HG02970 (cell line): ENCODE measurements around the gene NPC2.
"Not testable (repeated sequence)": the region's sequence is repeated elsewhere in the genome, so short reads cannot be mapped to it uniquely, and the experiment has no call there.

Experiments
- ATAC-seq: cut with Tn5 transposase; IDR thresholded peaks from one replicate; pipeline ENCODE4 v1.9.1; 2021; ENCODE audit warnings: mild to moderate bottlenecking, moderate library complexity, moderate number of reproducible peaks; ENCODE audit not compliant: unreplicated experiment, low FRiP score

Gene NPC2

DNA sequence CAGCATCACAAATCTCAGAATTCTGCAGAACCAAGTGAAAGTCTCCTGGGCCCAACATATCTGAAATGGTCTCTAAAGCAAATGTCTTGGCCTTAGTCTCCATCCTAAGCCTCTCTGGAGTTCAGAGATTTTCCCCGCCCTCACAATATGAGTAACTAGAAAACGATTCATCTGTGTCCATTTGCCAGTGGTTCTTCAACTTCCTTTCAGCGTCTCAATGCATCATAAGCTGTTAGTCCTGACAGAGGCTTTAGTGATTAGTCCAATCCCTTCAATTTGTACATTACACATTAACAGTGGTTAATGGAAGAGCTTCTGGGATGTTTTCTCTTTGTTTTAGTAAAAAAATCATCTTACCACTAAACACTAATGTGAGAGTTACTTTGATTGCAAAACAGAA lies 17.4 kb downstream of the NPC2 start:
- no peak for ATAC-seq

DNA sequence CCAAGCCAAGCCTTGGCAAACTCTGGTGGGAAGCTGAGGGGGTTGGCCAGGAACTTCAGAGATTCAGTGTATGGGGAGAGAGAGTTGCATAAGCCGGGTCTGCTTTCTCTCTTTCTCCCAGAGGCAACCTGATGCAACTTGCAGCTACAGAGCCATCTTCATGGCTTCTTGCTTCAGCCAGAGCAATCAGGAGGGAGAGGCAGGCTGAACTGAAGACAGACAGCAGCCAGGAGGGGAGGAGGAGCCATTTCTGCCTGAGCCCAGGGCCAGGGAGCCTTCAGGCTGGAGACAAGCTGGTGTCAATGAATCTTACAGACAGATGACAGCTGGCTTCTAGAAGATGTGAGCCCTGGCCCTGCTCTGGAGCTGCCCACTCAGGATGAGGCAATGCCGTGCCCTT lies 18.7 kb downstream of the NPC2 start:
- ATAC-seq = no peak

DNA sequence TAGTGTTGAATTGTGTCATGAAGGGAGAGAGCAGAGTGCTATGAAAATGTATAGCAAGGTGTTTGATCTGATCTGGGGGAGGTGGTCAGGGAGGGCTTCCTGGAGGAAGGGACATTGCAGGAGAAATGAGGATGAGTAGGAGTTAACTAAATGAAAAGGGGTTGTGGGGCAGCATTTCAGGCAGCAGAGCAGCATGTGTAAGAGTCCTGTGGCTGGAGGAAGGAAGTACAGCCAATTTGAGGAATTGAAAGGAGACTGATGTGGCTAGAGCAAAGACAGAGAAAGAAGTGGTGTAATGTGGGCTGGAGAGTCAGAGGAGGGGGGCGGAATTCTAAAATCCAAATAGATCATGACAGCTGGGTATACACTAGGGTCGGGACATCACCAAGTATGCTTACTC lies 20.5 kb downstream of the NPC2 start:
- no peak for ATAC-seq

DNA sequence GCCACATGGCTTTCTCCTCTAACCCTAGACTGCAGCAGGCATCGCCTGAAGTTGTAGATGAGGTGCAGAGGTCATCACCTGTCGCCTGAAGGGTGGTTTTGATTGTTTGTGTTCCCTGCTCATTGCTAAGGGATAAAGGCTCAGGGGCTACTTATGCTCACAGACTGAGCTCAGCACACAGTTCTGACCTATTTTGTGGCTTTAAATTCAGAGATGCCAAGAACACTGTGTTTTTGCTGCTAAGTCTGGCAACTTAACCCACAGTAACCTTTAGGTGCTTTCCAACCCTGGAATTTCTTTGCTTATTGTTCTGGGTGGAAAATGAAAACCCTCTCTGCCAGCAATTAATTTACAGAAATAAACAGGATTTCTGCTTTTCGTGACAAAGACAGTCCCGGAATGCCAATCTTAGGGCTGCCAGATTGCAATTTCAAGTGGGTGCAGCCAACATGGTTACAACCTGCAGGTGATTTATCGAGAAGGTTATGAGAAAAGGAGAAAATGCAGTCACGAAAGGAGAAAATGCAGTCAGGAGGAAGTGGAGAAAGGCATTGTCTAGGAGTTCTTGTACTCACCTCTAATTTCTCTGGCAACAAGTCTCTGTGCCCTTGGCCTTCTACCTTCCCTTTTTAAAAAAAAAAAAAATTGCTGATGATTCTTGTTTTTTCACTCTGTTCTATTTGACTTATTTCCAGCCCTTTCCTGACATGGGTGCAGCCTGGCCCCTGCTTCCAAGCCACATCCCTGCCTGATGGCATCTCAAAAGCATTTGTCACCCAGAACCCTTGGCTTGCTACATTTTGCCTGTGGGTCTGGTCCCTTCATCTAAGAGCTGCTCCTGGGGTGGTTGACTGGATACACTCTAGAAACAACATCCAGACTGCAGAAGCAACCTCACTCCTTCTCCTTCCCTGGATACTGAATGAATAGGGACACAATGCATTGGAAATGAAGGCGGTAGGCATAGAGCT lies 23.3 kb downstream of the NPC2 start:
- no peak for ATAC-seq

DNA sequence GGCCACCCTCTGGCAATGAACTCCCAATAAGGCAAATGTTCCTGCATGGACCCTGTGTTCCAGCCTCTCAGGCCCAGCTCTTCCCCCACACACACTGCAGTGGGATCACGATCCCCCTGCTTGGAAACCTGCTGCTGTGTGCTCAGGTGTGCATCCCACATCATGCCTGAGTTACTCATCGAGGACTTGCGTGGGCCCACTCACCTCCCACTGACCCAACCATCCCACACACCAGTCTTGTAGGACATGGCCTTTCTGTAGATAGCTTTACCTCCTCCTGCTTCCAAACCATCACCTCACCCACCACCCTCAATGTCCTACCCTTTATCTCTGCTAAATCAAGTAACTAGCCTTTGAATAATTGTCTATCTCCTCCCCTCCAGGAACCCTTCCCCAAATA lies 24.6 kb downstream of the NPC2 start:
- no peak for ATAC-seq

DNA sequence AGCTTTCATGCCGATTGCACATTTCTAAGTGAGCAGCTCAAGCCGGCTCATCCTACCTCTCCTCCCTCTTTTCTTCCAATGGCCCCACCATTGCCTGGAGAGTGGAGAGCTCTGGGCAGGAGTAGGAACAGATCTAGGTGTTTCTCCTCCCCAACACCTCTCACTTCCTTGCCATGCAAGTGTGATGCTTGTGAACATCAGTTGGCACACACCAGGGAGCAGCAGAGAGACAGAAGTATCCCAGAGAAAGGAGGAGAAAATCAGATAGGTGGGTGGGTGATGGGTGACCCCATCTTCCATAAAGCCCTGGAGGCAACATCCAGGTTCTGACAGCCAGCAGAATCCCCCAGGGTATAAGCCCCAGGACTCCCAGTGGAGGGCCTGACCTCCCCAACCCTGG lies 27.8 kb downstream of the NPC2 start:
- no peak for ATAC-seq

DNA sequence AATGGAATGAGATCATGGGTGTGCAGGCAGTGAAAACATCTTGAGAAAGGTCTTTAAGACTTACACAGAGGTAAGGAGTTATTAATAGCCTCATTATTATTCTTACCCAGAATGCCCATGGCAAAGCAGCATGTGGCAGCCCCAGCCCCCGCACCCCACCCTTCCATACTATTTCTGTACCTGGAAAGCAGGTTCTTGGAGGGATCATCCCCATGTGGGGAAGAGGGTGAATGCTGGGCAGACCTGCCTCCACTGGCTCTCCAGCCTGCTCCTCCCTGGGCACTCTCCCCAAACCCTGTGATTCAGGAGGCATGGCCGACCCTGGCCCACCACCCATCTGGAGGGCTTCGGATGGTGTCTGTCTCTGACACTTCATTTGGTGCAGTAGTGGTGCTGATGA lies 28.3 kb downstream of the NPC2 start:
- ATAC-seq = no peak

DNA sequence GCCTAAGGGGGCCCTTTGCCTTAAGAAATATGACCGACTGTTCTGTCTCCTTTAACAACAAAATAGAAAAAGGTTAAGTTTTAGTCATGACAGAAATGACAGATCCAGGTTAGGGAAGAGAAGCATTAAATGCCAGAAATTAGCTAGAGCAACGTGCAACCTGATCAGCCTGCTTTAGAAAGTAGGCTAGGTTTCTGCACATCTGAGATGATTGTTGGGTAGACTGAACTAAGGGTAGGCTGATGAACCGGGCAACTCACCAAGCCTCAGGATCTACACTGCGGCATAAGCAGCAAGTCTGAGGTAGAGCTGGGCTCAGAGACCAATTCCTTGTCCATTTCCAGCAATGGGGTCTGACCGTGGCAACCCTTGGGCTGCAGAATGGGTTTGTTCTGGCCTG lies 29.4 kb downstream of the NPC2 start:
- no peak for ATAC-seq

DNA sequence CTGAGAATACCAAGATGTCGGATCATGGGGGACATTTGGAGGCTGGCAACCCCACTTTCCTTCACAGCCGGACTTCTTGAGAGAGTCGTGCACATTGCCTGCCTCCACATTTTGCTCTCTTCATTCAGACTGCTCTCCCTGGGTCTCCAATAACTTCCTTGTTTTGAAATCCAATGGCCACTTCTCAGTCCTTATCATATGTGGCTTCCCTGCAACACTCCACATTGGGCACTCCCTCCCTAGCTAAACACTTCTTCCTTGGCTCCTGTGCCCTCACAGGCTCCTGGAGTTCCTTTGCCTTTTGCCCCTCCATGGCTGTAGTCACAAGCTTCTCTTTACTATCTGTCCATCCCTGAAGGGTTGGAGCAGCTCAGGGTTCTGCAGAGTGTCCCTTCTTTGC lies 30.1 kb downstream of the NPC2 start:
- no peak for ATAC-seq

DNA sequence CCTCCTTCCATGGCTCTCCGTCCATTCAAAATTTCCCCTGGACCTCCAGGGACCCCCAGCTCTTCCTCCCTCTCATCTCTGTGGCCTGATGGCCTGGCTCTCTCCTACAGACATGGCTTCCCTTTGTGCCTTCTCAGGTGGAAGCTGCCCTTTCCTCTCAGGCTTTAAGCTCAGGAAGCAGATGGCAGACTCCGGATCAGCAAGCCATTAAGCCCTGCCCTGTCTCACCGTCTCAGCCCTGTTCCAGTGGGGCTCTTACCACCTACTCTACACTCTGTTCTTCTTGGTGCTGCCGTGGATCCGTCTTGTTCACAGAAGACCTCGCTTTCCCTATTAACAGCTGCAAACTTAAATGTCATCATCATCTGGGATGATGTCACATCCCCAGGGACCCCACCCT lies 33.1 kb downstream of the NPC2 start:
- ATAC-seq = no peak

DNA sequence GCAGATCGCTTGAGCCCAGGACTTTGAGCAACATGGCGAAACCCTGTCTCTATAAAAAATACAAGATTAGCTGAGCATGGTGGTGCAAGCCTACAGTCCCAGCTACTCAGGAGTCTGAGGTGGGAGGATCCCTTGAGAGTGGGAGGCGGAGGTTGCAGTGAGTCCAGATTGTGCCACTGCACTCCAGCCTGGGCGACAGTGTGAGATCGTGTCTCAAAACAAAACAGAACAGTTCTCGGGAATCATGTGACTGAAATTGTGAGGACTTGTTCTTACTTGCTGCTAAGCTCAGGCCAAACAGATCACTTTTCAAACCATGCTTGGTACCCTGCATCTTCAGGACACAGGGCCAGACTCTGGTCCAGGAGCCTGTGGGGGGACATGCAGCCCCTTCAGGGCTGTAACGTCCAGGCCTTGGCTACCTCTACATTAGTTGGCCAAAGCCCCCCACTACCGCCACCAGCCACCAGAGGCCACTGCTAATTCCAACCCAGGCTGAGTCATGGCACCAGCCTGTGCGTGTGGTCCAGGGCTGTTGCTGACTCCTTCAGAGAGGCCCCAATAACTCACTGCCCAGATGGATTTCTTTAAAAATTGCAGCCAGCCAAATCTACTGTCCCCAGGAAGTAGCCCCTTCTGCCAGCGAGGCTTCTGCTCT lies 33.7 kb downstream of the NPC2 start:
- ATAC-seq = no peak

DNA sequence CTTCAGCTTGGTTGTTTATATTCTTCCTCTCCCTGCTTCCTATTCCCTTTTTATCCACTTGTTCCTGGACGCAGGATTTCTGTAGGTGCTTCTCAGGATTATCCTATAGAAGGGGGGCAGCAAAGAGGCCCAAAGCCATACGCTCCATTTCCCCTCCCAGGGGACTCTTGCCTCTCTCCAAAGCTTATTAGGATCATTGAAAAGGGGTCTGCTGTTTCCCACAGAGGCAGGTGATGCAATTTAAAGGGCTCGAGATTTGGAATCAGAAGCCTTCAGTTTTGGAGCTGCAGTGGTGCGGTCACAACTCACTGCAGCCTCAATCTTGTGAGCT lies 35.6 kb downstream of the NPC2 start:
- ATAC-seq = no peak

DNA sequence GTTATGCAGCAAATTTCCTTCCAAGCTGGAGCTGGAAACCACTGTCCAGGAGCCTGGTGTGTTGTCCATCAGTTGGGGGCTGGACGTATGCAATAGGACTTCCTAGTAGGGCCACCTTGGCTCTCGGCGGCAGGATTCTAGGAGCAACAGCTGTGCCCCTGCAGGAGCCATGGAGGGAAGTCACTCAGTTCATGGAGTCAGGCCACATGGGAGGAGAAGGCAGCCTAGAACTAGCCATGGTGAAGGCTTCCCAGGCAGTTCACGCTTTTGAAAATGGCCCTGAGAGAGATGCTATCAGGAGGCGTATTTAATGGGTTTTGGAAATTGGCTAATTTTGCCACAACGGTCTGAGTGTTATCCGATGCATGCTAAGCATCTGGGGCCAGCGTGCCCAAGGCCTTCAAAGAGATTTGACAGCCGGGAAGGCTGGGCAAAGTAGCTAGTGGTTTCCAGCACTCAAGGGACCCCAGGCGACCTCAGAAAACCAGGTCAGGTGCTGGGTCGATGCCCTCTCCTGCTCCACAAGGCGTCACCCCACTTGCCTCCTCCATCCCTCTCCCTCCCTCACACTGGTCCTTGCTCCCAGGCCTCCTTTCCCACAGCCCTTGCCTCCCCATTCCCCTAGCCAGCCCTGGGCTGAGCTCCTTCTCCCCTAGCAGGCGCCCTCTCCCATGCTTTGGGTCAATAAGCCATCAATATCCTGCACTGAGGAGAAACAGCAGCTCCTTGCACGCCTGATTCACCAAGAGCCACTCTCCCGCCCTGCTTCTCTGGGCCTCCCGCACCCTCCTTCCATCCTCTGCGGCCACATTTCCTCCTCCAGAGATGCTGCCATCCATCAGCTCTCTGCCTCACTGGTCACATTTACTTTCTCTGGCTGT lies 36.2 kb downstream of the NPC2 start:
- ATAC-seq = no peak

DNA sequence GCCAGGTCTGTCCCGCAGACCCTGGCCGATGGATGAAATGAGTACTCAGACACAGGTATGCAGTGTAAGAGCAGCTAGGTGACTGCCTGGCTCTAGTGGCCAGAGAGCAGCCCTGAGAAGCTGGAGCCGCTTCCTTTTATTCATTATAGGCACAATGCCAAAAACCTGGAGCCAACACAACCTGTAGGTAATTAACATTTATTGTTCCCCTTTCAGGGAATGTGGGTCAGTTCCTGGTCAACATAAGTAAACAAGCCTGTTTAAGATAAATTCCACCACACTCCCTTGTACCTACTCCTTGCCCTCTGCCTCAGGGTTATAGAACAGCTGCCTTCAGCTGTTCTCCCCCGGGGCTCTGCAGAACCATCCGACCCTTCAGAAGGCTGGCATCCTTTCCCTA lies 38.7 kb downstream of the NPC2 start:
- not testable (repeated sequence) for ATAC-seq

DNA sequence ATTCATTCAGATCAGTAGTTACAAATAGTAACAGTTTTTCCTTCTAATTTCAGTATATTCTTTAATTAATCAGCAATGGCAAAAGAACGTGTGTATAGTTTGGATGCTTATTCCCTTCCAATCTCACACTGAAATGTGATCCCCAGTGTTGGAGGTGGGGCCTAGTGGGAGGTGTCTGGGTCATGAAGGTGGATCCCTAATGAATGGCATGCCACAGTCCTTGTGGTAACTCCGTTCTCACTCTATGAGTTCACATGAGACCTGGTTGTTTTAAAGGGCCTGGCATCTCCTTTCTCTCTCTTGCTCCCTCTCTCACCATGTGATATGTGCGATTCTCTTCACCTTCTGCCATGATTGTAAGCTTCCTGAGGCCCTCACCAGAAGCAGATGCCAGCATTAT lies 48.2 kb downstream of the NPC2 start:
- ATAC-seq = no peak

DNA sequence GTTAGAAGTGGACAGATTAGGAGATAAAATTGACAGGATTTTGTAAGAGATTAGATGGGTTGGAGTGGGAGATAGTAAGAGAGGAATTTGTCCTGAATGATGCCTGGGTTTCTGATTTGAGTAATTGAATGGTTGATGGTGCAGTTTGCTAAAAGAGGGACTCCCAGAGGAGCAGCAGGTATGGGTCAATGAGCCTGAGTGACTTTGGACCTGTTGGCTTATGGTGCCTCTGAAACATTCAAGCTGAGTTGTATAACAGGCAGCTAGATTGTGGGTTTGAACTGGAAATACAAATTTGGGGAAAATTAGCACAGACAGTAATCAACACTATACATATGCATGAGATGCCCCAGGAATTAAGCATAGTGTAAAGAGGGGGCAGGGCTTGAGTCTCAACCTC lies 50.3 kb downstream of the NPC2 start:
- ATAC-seq = no peak

DNA sequence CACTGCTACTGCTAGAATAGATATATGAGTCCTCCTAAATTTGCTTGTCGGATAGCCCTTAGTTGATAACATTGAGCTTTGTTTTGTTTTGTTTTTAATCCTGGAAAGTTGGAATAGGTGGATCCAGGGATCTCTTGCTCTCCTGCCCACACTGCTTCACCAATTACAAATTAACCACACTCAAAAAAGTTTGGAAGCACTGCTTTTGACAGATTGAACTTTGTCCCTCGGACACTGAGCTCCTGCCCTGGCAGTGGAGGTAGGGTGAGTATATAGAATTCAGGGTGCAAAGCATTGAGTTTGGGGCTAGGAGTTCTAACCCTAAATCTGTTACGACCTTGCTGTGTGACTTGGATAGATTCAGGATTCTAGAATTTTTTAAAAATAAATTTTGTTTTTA lies 52.0 kb downstream of the NPC2 start:
- no peak for ATAC-seq

DNA sequence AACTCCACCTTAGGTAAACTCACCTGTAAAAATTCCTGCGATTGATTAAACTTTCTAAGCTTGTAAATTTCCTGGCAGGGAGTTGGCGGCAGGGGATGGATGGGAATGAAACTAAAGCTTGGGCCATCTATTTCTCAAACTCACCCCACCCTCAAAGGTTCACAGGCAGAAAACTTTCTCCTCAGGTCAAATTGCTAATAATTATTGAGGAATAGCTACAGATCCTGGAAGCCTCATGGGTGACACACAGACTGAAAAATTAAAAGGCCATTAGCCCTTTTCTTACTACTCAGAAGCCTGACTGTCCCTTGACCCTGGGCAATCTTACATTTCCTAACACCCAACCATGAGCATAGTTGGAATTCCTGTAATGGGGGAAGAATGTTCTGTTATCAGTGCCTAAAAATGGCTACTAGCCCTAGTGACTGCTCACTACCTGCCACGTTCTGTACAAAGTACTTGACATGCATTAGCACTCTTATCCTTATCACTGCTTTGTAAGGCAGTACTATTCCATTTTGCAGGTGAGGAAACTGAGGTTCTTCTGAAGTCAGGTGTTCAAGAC lies 54.7 kb downstream of the NPC2 start:
- ATAC-seq = no peak

DNA sequence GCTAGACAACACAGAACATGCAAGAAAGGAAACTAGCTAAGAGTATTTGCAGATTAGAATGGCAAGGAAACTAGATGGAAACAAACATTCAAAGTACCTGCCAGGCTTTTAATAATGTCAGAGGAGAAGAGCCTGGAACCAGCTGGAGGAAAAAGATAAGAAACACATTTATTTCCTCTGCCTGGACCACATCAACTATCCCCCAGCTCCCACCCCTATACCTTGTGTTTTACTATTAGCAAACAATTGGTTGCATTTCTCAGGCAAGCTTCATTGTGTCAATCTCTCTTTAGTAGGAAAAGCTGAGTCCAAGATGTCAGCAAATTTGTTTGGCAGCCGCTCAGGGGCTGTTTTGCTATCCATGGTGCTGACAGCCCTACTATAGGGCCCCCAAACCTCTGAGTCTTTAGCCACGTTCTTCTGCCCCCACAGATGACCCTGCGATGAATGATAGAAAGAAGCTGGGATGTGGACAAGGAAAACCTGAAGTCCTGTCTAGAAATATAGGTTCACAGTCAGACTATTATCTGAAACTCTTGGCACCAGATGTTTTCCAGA lies 55.5 kb downstream of the NPC2 start:
- no peak for ATAC-seq

DNA sequence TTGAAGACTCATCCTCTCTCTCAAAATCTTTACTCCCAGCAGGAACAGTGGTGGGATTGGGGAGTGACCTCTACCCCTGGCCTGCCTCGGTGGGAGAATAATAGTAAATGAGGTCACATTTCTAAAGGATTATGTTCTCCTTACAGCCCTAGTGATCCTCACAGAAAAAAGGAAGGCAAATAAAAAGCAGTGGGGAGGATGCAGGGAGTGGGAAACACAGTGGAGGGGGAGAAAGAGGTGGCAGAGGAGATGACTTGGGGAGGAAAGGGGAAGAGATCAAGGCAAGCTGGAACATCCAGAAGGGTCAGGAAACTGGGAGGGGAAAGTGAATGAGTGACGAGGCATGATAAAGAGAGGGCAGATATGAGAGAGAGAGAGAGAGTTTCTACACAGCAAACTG lies 58.8 kb downstream of the NPC2 start:
- no peak for ATAC-seq

DNA sequence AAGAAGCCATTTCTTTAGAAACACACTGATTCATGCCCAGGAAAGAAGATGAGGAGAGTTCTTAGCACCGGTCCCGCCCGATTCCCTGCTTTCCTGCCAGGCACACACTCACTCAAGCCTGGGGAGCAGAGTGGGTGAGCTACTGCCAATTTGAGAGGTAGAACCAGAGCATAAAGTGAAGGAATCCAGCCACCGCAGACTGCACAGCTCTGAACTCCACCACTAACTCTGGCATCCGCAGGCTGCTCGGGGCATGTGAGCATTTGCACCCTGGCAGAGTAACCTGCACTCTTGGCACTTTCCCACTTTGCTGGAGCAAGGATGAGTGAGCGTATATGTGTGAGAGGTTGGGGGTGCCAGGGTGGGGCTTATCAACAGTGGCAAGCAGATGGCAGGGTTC lies 63.1 kb downstream of the NPC2 start:
- ATAC-seq = no peak
